Measurements from ENCODE around the gene SRM.

DNA sequence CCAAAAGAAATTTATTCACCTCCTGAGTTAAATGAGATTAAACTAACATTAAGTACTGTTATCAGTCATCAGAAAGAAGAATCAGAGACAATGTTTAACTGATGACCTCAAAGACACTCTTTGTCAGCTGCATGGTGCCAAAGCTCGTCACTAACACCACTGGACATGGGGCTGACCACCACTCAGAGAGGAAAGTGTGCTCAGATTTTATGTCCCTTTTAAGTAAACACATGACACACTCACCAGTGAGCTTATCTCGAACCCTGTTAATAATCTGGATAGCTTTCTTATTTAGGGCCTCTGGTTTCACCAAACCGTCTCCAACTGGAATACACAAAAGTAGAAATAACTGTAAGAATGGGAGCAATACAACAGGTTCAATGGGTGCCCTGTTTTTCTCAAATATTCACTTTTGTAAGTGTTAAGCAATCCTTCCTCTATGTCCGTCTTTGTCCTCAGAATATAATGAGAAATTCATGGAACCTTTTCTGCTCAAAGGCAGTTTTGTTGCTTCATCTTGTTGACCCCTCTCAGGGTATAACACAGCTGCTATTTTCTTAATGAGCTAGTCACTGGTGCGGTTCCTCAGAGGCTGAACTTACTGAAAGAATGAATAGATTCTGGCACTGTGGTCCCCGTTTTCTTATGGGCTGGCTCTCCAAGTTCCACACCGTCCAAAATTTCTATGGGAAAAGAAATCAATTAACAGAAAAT lies 49.4 kb upstream of the SRM start:
- no peak for TF ChIP-seq CTCF (conservative IDR thresholded peaks at IDR 0.05; ENCODE audit: low read depth, low read length)
- TF ChIP-seq ELK1 (IDR thresholded peaks at IDR 0.05; ENCODE audit: borderline replicate concordance, low read depth, low read length) = no peak
- no peak for TF ChIP-seq CEBPB (IDR thresholded peaks at IDR 0.05; ENCODE audit: low read depth, low read length)
- TF ChIP-seq MAZ (IDR thresholded peaks at IDR 0.05; ENCODE audit: borderline replicate concordance, low read depth, low read length) = no peak
- TF ChIP-seq POLR2A (IDR thresholded peaks at IDR 0.05; ENCODE audit: low read depth, low read length) = no peak
- no peak for TF ChIP-seq SMC3 (IDR thresholded peaks at IDR 0.05; ENCODE audit: low read depth, low read length)
- TF ChIP-seq RFX5 (IDR thresholded peaks at IDR 0.05; ENCODE audit: low read depth, low read length) = no peak
- no peak for TF ChIP-seq RAD21 (IDR thresholded peaks at IDR 0.05; ENCODE audit: low read length)
- no peak for TF ChIP-seq USF2 (IDR thresholded peaks at IDR 0.05; ENCODE audit: low read depth, low read length)
- TF ChIP-seq BHLHE40 (IDR thresholded peaks at IDR 0.05; ENCODE audit: low read depth, low read length) = no peak
- no peak for TF ChIP-seq MXI1 (IDR thresholded peaks at IDR 0.05; ENCODE audit: borderline replicate concordance, low read depth, low read length)
- TF ChIP-seq RCOR1 (IDR thresholded peaks at IDR 0.05; ENCODE audit: insufficient replicate concordance, low read length) = no peak
- TF ChIP-seq CHD1 (IDR thresholded peaks at IDR 0.05; ENCODE audit: low read depth, low read length) = no peak

Data from IMR-90 (cell line).